ENCODE data around the gene KIRREL3.

Gene KIRREL3

DNA sequence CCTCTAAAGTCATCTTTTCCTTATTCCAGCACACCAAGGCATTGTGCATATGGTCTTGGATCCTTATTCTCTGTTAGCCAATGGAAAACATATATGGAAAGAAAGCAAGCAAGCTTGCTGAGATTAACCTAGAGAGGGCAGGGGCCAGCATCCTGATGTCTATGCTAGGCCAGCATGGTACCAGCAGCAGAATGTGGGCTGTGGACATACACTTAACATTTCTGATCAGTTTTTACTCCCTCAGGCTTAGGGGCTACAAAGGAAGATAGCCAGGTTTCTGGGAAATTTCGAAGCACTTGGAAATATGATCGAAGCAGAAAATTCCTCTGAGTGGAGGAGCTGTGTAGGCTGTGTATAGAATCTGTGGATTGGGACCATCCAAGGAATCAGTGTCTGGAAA, 578.1 kb downstream of the KIRREL3 start:
- H3K36me3 ChIP-seq, result no peaks in the 10 kb centered on the region
- no peaks in the 10 kb centered on the region for H3K27me3 ChIP-seq
- H3K4me3 ChIP-seq (ENCODE audit: low read depth in 1 of 2, low read length in 1 of 2), result no peak overlapping the region
- no peaks in the 10 kb centered on the region for H3K4me1 ChIP-seq (ENCODE audit: control insufficient read depth in 1 of 2, insufficient read depth in 1 of 2, low read depth in 1 of 2, low read length in 1 of 2)
- no peaks in the 10 kb centered on the region for H3K9me3 ChIP-seq
- H3K27ac ChIP-seq, result no peak overlapping the region
- TF ChIP-seq CTCF (IDR thresholded peaks at IDR 0.05), result no peak

DNA sequence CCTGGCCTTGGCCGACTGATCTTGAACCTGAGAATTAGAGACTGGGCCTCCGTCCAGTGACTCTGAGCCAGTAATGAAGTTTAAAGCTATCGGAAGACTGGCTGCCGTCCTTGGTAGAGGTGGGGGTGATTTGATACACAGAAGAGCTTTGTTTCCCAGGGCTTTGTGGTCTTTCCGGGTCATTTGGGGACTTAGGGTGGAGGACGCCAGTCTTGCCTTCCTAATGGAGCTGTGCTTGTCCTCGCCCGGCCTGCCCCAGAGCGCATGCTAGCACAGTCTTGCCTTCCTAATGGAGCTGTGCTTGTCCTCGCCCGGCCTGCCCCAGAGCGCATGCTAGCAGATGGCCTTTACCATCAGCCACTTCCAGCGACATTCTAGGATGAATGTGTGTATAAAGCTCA, 579.3 kb downstream of the KIRREL3 start:
- no peaks in the 10 kb centered on the region for H3K27me3 ChIP-seq
- no peaks in the 10 kb centered on the region for H3K36me3 ChIP-seq
- peaks cover 3 to 7% of the 10 kb centered on the region in 2 experiments for H3K4me1 ChIP-seq (ENCODE audit: control insufficient read depth in 1 of 2, insufficient read depth in 1 of 2, low read depth in 1 of 2, low read length in 1 of 2)
- TF ChIP-seq CTCF (IDR thresholded peaks at IDR 0.05), result no peak
- H3K4me3 ChIP-seq (ENCODE audit: low read depth in 1 of 2, low read length in 1 of 2), result no peak overlapping the region
- H3K9me3 ChIP-seq, result no peaks in the 10 kb centered on the region
- no peak overlapping the region for H3K27ac ChIP-seq

- no peaks in the 10 kb centered on the region for H3K27me3 ChIP-seq
- H3K4me3 ChIP-seq (ENCODE audit: low read depth in 1 of 2, low read length in 1 of 2), result no peak overlapping the region
- H3K4me1 ChIP-seq (ENCODE audit: control insufficient read depth in 1 of 2, insufficient read depth in 1 of 2, low read depth in 1 of 2, low read length in 1 of 2), result peaks cover 6 to 10% of the 10 kb centered on the region in 2 experiments
- H3K27ac ChIP-seq, result no peak overlapping the region
- no peaks in the 10 kb centered on the region for H3K9me3 ChIP-seq
- H3K36me3 ChIP-seq, result peaks cover 3% of the 10 kb centered on the region
- no peak for TF ChIP-seq CTCF (IDR thresholded peaks at IDR 0.05)
Measured at GRCh38 chr11:126420698-126421256, 579.8 kb downstream of the KIRREL3 start.

- Histone ChIP-seq H3K4me3 (ENCODE audit: low read depth in 1 of 2, low read length in 1 of 2) (no peak overlapping the region), H3K4me1 (ENCODE audit: control insufficient read depth in 1 of 2, insufficient read depth in 1 of 2, low read depth in 1 of 2, low read length in 1 of 2) (peaks cover 6 to 10% of the 10 kb centered on the region in 2 experiments), H3K27me3 (no peaks in the 10 kb centered on the region), H3K9me3 (no peaks in the 10 kb centered on the region), H3K36me3 (peaks cover 10% of the 10 kb centered on the region), H3K27ac (no peak overlapping the region)
- no peak for TF ChIP-seq CTCF (IDR thresholded peaks at IDR 0.05)
Measured at GRCh38 chr11:126419801-126420697, 580.5 kb downstream of the KIRREL3 start.

- peaks cover 6 to 10% of the 10 kb centered on the region in 2 experiments for H3K4me1 ChIP-seq (ENCODE audit: control insufficient read depth in 1 of 2, insufficient read depth in 1 of 2, low read depth in 1 of 2, low read length in 1 of 2)
- H3K27ac ChIP-seq, result no peak overlapping the region
- H3K27me3 ChIP-seq, result no peaks in the 10 kb centered on the region
- H3K36me3 ChIP-seq, result peaks cover 21% of the 10 kb centered on the region
- TF ChIP-seq CTCF (IDR thresholded peaks at IDR 0.05), result no peak
- no peaks in the 10 kb centered on the region for H3K9me3 ChIP-seq
- H3K4me3 ChIP-seq (ENCODE audit: low read depth in 1 of 2, low read length in 1 of 2), result no peak overlapping the region
Measured at GRCh38 chr11:126418887-126419286, 581.7 kb downstream of the KIRREL3 start.

Measured in neutrophil (primary cell).